ENCODE data around the gene CAMTA1.

CAMTA1 gene

DNA sequence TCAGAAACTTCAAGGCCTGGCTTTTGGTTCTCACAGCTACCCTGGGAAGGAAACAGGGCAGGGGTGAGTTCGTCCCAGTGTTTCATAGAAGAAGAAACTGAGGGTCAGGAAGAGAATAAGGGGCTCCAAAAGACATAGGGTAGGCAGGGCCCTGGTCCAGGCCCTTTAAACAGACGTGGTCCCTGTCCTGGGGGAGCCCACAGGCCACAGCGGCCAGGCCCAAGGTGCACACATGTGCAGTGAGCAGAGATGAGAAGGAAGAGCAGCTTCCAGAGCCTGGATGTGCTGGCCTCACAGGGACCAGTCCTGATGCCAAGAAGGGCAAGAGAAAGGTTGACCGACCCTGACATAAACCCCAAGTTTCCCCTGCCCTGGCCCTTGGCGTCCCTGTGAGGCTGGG lies 690.4 kb downstream of the CAMTA1 start:
- DNase-seq, result no peak

DNA sequence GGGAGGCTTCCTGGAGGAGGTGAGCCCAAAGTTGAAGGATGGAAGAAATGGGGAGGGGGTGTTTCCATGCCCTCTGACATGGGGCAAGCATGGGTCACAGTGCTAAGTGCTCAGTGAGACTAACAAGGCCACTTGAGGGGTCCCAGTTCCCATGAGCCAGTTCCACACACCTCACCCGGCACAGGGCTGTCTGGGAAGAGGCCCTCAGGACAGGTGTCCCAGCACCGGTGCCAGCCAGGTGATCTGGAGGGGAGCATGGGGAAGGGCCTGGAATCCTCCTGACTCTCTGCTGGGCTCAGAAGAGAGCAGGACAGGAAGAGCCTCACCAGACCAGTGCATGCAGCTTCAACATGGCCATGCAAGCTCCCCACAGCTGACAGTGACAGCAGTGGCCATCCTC lies 691.1 kb downstream of the CAMTA1 start:
- DNase-seq, result no peak

- DNase-seq, result no peak
These were observed 691.8 kb downstream of the CAMTA1 start for GRCh38 chr1:7476861-7477547.

DNA sequence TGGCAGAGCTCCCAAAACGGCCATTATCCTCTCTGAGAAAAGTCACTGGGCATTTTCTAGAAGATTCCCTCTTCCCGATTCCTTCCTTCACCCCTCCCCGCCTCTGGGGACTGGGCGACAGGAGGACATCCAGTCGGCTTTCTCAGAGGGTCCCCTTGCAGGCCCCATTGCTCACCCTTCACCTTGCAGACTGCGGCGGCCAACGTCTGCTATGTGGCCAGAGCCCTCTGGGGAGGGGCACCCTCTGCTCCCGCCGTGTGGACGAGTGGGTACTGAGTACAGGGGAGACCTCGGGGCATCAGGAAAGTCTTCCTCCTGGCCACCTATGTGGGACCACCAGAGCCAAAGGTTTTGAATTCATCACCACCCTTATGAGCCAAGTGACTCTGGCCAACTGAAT lies 692.3 kb downstream of the CAMTA1 start:
- no peak for DNase-seq

DNA sequence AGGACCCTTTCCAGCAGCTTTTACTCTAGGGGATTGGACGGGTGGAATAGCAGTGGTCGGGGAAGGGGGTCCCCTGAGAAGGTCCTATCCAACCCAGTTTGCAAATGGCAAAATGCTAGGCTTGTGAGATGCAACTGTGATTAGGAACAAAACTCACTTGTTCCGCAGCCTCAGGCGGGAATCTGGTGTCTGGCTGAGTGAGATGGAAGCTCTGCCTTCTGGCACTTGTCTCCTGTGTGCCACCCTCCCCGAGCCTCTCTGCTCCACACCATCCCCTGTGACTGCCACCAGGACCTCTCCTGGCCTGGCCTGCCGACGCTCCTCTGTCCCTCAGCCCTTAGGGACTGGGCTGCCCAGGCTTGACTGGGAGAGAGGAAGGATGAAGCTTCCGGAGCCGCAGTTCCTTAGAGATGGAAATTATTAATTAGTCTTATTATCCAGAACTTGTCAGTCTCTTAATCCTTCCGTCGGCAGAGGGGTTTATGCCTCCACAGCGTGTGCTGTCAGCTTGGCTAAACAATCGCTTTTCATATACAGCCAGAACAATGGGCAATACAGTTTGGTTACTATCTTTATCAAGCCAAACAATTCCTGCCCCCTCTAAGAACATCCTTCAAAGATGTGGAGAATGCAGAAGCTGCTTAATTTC lies 693.0 kb downstream of the CAMTA1 start:
- no peak for DNase-seq

GRCh38 chr1:7478809-7479499 lies 693.7 kb downstream of the CAMTA1 start:
- DNase-seq, result no peak

DNA sequence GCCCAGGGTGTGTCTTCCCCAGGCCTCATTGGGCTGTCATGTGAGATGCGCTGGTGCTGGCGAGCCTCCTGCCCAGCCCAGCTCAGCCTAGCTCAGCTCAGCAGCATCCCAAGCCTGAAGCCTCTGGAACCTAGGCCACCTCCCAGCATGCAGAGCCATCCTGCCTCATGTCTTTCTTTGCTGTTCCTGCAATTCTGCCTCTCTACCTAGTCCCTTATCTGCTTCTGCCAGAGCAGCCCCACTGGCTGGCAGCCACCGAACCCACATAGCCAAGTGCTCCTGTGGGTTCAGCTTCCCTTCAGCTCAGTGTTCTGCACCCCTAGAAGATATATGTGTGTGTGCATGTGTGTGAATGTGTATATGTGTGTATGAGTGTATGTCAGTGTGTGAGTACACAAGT lies 694.3 kb downstream of the CAMTA1 start:
- DNase-seq, result no peak

DNA sequence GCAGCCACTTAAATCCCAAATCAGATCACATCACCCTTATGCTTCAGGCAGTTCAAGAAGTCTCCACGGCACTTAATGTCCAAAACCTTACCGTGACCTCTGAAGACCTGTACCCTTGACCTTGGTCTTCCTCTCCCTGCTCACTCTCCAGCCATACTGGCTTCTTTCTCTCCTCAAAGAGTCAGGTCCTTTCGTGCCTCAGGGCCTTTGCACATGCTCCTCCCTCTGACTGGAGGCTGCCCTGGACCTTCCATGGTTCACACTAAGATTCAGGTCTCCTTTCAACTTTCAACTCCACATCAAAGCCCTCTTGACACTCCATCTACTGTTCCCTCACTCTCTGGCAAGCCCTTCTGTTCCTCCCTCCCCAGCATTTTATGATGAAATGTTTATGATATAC lies 695.9 kb downstream of the CAMTA1 start:
- DNase-seq, result no peak

DNA sequence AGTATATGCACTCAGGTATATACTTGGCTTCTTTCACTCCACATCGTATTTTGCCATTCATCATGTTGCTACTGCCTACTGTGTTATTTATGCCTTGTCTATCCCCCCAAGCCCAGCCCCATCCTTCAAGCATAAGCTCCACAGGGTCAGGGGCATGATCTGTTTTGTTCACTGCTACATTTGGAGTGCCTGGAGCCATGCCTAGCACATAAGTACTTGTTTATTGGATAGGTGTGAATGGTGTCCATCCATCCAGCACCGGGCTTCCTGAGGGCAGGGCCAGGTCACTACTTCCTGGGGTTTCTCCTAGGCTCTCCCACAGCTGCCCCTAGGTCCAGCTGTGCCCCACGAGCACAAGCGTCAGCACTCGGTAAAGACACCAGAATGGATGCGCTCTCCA lies 696.8 kb downstream of the CAMTA1 start:
- DNase-seq, result no peak

- DNase-seq, result no peak
These were observed 697.7 kb downstream of the CAMTA1 start for GRCh38 chr1:7482772-7483495.

DNA sequence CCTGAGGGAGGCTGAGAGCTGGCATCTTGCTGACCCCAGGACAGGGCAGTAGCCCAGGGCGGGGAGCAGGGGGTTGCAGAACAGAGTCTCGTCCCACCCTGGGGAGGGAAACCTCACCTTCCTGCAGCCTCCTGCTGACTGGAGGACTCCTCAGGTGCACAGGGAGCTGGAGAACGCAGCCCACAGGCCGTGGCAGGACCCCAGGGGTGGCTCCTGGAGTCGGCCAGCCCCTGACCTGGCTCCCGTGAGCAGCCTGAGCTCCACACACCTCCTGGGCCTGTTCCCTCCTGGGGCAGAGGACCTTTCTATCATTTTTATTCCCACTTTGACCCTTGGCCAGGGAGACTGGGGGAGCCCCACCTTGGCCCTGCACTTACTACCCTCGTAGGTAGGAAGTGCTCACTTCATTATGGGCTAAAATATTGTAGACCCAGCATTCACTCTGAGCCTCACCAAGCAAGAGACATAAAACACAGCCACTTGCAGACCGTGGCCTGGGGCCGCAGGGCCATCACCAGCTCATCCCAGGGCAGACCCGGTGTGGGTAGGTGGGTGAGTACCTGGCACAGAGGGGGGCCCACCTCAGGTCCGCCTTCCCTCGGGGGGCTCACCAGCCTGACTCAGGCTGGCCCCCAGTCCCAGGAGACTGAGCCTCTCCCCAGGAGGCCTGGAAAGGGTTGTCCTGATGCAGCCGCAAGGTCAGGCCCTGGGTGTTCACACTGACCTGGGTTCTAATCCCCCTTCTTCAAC lies 698.6 kb downstream of the CAMTA1 start:
- DNase-seq, result no peak

GRCh38 chr1:7485086-7485780 lies 700.0 kb downstream of the CAMTA1 start:
- no peak for DNase-seq

DNA sequence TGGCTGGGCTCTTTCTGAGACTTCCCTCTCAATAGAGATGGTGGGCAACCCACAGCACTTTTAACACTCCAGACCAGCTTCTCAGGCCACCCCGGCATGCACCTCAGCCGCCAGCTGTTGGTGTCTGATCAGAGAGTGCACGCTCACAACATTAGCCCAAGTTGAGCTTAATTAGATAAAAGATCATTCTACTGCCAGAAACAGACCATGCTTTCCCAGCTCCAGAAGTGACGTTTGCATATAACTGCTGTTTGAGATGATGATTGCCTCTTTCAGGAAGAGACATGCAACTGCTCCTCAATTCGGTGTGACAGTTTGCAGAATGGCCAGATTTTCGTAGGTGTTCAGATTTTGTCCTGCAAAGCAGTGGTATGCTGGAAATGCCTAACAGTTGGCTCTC lies 700.6 kb downstream of the CAMTA1 start:
- DNase-seq, result no peak

- no peak for DNase-seq
These were observed 702.7 kb downstream of the CAMTA1 start for GRCh38 chr1:7487766-7488474.

DNA sequence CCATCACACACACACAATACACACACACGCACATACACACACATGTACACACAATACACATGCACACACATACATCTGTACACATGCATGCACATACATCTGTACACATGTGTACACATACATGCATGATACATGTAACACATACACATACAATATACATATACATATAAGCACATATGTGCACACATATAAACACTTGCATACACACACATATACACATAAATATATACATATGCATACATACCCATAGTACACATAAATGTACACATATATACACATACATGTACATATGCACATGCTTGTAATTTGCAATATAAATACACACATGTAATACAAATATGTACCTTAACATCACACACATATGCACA lies 703.2 kb downstream of the CAMTA1 start:
- no peak for DNase-seq

DNA sequence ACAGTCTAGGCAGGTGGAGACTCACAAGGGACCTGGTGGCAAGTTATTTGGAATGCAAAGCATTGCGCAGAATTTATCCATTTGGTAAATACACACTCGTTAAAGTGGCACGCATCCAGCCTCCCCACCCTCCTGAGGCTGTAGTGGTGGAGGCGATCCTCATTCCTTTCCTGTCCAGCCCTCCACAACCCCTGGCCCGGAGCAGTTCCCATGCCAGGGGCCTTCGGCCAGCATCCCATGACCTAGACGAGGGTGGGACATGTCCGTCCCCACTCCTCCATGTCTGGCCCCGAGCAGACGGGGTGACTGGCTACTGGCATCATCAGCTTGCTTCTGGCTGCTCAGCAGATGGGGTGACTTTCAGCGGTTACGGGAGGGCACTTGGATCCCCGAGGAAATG lies 704.3 kb downstream of the CAMTA1 start:
- no peak for DNase-seq

- no peak for DNase-seq
These were observed 705.3 kb downstream of the CAMTA1 start for GRCh38 chr1:7490576-7490975.

- DNase-seq, result peak; percentile 65
These were observed 706.0 kb downstream of the CAMTA1 start for GRCh38 chr1:7491109-7491817.

DNA sequence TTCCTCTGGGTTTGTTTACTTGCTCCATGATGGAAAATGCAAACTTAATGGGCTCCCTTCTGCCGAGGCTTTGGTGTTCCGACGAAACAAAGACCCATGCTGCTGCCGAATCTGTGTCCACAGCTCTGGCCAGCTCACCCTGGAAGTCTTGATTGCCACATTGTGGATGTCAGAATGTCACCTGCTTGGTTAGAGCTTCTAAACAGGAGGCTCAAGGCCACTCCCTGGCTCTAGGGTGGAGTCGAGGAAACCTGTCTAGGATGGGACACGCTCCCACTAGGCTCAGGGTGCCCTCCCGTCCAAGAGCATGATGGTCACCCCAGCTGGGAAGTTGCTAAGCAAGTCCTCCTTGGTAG lies 706.5 kb downstream of the CAMTA1 start:
- DNase-seq, result no peak

GRCh38 chr1:7493711-7494454 lies 708.6 kb downstream of the CAMTA1 start:
- DNase-seq, result no peak

Data from NCI-H446 treated with DMSO at 0.1 percent for 48 hours (cell line).